Central memory CD8-positive, alpha-beta T cell (primary cell): ENCODE results near the gene SYCE1.
"Not testable (repeated sequence)": the region's sequence is repeated elsewhere in the genome, so short reads cannot be mapped to it uniquely, and the experiment has no call there.

Experiments
- ATAC-seq: fragments of 150-1000 bp; cut with Tn5 transposase; replicated peaks from 2 replicates; pipeline ENCODE4 v1.10.0; 2022; ENCODE audit warnings: mild to moderate bottlenecking, moderate FRiP score, moderate number of reproducible peaks; ENCODE audit not compliant: poor library complexity, severe bottlenecking; ENCODE audit errors: extremely low read depth
- DNase-seq, 2 donors: peaks; one replicate each; pipeline ENCODE4 v3.0.0; 2021; ENCODE audit warnings: low spot score in 2 of 2
- H3K27ac Mint-ChIP-seq: one replicate; pipeline ENCODE4 v1.8.0; 2022; ENCODE audit warnings: low read depth, mild to moderate bottlenecking, moderate library complexity, mixed read lengths
- H3K27me3 Mint-ChIP-seq: one replicate; pipeline ENCODE4 v1.8.0; 2022; ENCODE audit warnings: mixed read lengths
- H3K36me3 Mint-ChIP-seq: one replicate; pipeline ENCODE4 v1.8.0; 2022; ENCODE audit warnings: mild to moderate bottlenecking, moderate library complexity, mixed read lengths; ENCODE audit not compliant: insufficient read depth
- H3K4me1 Mint-ChIP-seq: one replicate; pipeline ENCODE4 v1.8.0; 2022; ENCODE audit warnings: mixed read lengths
- H3K4me3 Mint-ChIP-seq: one replicate; pipeline ENCODE4 v1.8.0; 2022; ENCODE audit warnings: mild to moderate bottlenecking, moderate library complexity, mixed read lengths
- H3K9me3 Mint-ChIP-seq: one replicate; pipeline ENCODE4 v1.8.0; 2022; ENCODE audit warnings: mixed read lengths

SYCE1 gene

DNA sequence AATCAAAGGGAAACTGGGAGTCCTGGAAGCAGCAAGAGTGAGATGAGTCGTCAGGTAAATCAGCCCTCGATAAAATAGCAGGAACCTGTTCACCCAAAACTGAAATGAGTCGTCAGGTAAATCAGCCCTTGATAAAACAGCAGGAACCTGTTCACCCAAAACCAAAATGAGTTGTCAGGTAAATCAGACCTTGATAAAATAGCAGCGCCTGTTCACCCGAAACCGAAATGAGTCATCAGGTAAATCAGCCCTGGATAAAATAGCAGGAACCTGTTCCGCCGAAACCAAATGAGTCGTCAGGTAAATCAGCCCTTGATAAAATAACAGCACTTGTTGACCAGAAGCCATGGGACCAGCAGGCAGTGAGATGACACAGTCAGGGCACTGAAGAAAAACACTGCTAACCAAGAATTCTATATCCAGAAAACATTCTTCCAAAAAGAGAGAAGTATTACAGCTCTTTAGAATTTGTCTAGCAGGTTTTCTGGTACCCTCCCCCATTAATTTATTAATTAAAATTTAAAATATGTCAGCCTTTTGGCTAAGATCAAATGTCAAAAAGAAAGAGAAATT, 41.7 kb downstream of the SYCE1 start:
- Mint-ChIP-seq H3K9me3 (peaks cover 8% of the 10 kb centered on the region), H3K27me3 (peaks cover 34% of the 10 kb centered on the region), H3K36me3 (peaks cover 1% of the 10 kb centered on the region), H3K4me3 (no peak overlapping the region), H3K4me1 (no peaks in the 10 kb centered on the region), H3K27ac (no peak overlapping the region)
- ATAC-seq (no peak), DNase-seq (no peak)

DNA sequence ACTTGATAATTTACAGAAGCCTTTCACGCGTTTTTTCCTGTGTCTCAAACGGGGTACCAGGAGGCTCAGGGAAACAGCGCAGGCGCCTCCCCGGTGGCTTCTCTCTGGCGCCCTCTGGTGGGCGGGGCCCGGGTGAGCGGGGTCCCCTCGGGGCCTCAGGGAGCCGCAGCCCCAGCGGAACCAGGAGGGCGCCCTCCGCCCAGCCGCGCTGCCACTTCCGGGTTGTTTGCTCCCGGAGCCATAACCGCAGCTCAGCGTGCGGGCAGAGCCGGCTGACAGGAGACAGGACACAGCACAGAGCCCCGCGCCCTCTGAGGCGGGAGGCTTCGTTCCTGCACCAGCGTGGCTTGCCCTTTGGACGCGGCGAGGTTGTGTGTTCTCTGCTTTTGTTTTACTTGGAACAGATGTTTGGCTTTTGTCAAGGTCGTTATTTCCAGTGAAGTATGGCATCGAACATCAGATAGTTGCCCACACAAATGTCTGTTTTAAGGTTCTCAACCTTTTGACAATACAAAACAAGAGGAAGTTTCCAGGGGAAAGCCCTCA, 45.1 kb downstream of the SYCE1 start:
- H3K9me3 Mint-ChIP-seq, result peaks cover 8% of the 10 kb centered on the region

DNA sequence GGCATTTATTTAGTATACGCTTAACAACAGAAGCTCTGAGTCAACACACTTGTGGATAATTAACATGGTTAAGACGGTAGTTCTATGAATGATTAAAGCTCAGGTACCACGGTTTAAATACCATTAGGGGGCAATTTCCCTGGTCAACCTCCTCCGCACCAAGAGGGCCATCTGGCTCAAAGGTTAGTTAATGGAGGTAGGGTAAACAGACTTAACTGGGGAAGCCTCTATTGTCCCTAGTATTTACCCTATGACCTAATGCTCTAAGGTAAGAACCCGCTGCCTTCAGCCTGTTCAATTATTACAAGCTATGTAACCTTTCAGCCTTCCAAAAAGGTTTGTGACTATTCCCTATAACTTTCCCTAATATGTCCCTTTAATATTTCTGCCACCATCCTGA, 46.9 kb downstream of the SYCE1 start:
- not testable (repeated sequence) for H3K4me1 Mint-ChIP-seq, H3K36me3 Mint-ChIP-seq, ATAC-seq, H3K27ac Mint-ChIP-seq, H3K9me3 Mint-ChIP-seq, DNase-seq, H3K4me3 Mint-ChIP-seq
- H3K27me3 Mint-ChIP-seq, result peaks cover 20% of the 10 kb centered on the region

More for the DNA sequence above, 45.1 kb downstream of the SYCE1 start:
- no peaks in the 10 kb centered on the region for H3K4me1 Mint-ChIP-seq
- DNase-seq, result peak; percentile 77 to 90
- peak overlapping the region; percentile 55 for H3K4me3 Mint-ChIP-seq
- peaks cover 1% of the 10 kb centered on the region for H3K36me3 Mint-ChIP-seq
- H3K27me3 Mint-ChIP-seq, result peaks cover 22% of the 10 kb centered on the region
- no peak overlapping the region for H3K27ac Mint-ChIP-seq
- ATAC-seq, result peak; percentile 96

DNA sequence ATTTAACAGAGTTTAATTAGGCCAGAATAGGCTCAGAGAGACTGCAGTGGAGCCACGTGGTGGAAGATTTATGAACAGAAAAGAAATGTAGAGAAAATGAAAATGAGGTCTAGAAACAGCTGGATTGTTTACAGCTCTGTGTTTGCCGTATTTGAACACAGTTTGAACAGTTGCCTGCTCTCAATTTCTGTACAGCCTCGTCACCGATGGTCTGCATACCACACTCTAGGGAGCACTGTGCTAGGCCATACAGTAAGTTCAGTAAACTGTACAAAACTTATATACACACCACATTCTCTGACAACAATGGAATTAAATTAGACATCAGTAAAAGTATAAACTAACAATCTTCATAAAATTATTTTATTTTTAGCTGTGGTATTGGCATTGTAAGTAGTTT, 49.3 kb downstream of the SYCE1 start:
- ATAC-seq, result no peak

DNA sequence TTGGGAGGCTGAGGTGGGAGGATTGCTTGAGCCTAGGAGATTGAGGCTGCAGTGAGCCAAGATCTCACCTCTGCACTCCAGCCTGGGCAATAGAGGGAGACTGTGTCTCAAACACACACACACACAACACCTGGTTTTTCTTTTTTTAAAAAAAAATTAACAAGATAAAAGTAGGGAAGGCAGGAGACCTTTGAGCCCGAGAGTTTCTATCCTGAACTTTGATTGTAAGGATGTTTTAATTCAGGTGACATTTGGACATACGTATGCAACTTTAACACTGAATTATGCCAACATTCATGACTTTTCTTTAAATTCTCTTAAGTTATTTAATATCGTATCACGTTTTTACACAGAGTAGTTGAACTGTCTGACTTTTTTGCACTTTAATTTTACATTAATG, 49.9 kb downstream of the SYCE1 start:
- no peaks in the 10 kb centered on the region for H3K4me1 Mint-ChIP-seq
- ATAC-seq (no peak), DNase-seq (no peak)
- no peak overlapping the region for H3K4me3 Mint-ChIP-seq
- no peak overlapping the region for H3K27ac Mint-ChIP-seq
- H3K36me3 Mint-ChIP-seq, result no peaks in the 10 kb centered on the region
- peaks cover 35% of the 10 kb centered on the region for H3K27me3 Mint-ChIP-seq
- no peaks in the 10 kb centered on the region for H3K9me3 Mint-ChIP-seq

More for the DNA sequence above, 49.3 kb downstream of the SYCE1 start:
- Mint-ChIP-seq H3K9me3 (no peaks in the 10 kb centered on the region), H3K27me3 (peaks cover 29% of the 10 kb centered on the region), H3K4me1 (no peaks in the 10 kb centered on the region), H3K4me3 (no peak overlapping the region), H3K27ac (no peak overlapping the region), H3K36me3 (no peaks in the 10 kb centered on the region)
- no peak for DNase-seq

DNA sequence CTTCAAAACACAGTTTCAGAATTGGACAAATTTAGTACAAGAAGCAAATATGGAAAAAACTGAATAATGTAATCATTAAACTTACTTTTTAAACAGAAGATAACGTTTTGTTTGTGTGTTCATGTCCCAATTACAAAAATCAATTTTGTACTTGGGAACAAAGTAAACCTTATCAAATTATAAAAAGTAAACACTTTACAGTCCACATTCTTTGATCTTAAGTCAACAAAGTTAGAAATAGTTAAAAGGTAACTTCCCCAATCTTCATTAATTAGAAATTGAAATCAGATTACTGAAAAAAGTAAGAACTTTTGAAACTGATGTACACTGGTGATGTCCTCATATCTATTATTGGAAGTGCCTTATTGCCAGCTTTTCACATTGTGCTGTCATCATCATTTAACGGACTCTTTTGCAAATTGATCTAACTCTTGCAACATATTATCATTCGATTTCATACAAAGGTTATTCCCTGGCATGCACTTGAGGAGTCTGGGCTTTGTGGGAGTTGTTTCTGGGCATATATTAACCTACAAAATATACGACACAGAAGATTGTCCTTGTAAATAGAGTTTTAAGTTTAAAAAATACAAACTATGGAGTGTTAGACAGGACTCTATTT, 53.4 kb downstream of the SYCE1 start:
- Mint-ChIP-seq H3K27ac (no peak overlapping the region), H3K4me3 (no peak overlapping the region), H3K9me3 (peaks cover 10% of the 10 kb centered on the region), H3K27me3 (peaks cover 58% of the 10 kb centered on the region), H3K4me1 (no peaks in the 10 kb centered on the region), H3K36me3 (no peaks in the 10 kb centered on the region)
- DNase-seq (no peak), ATAC-seq (no peak)

DNA sequence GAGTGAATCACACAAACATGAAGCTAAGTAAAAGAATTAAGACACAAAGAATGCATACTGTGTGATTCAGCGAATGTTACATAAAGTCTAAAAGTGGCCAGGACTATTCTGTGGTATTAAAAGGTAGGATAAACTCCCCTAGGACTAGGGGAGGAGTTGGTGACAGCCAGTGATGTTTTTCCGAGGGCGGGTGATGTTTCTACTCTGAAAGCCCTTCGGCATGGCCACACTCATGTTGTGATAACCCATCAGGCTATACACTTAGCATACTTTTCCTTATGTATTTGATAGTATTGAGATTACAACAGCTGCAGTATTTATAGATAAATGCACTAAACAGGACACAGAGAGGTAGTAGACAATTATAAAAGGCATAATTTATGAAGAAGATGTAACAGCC, 54.0 kb downstream of the SYCE1 start:
- Mint-ChIP-seq H3K4me1 (no peaks in the 10 kb centered on the region), H3K4me3 (no peak overlapping the region), H3K27me3 (peaks cover 52% of the 10 kb centered on the region), H3K27ac (no peak overlapping the region), H3K9me3 (peaks cover 10% of the 10 kb centered on the region), H3K36me3 (peaks cover 2% of the 10 kb centered on the region)
- no peak for ATAC-seq
- DNase-seq, result no peak

DNA sequence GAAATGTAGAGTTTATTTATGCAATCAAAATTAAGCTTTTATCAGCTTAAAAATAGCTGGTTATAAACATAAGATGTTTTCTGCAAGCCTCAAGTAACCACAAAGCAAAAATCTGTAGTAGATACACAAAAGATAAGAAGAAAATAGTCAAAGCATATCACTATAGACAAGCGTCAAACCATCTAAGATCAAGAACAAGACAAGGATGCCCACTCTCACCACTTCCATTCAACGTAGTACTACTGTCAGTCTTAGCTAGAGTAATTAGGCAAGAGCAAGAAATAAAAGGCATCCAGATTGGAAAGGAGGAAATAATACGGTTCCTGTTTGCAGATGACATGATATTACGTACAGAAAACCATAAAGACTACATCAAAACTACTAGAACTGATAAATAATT, 55.7 kb downstream of the SYCE1 start:
- DNase-seq (no peak), ATAC-seq (no peak)
- H3K4me1 Mint-ChIP-seq, result no peaks in the 10 kb centered on the region
- H3K4me3 Mint-ChIP-seq, result no peak overlapping the region
- peaks cover 10% of the 10 kb centered on the region for H3K9me3 Mint-ChIP-seq
- H3K27ac Mint-ChIP-seq, result no peak overlapping the region
- H3K36me3 Mint-ChIP-seq, result peaks cover 2% of the 10 kb centered on the region
- peaks cover 50% of the 10 kb centered on the region for H3K27me3 Mint-ChIP-seq
